22Rv1 (cell line): ENCODE measurements around the gene REG3G.

Experiments used
- H3K27ac ChIP-seq: fragments of 450-650 bp; 2 replicates; pipeline ENCODE4 v1.5.1; 2017
- ZFX ChIP-seq: fragments of 450-650 bp; IDR thresholded peaks from 2 replicates; pipeline ENCODE4 v1.6.1; 2017; ENCODE audit warnings: antibody characterized with exemption, borderline replicate concordance
- TF ChIP-seq, protein P1 (sequence below): fragments of 450-650 bp; IDR thresholded peaks from 2 replicates; pipeline ENCODE4 v1.5.1; 2017; ENCODE audit warnings: mild to moderate bottlenecking

REG3G gene

DNA sequence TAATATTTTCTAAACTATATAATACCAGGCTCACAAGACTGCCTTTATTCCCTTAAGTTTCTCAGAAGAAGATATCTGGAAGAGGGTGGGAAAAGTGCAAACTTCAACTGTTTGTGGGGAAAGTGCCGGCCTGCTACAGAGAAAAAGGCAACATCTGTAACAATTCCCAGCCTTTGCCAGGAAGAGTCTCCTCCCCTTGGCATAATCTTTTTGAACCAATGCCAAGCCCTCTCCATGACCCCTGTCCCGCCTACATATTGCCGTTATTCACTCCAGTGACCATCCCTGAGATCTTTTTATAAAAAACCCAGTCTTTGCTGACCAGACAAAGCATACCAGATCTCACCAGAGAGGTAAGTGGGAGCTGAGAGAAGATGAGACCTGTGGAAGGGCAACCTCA lies at the start of gene REG3G:
Gene REG3G (plus strand): TSS at position 282 of the 400 bp plus-strand sequence. CDS start 392 bp downstream, outside the sequence.
- no peak within 1 kb of the TSS for H3K27ac ChIP-seq
- TF ChIP-seq, protein P1, sequence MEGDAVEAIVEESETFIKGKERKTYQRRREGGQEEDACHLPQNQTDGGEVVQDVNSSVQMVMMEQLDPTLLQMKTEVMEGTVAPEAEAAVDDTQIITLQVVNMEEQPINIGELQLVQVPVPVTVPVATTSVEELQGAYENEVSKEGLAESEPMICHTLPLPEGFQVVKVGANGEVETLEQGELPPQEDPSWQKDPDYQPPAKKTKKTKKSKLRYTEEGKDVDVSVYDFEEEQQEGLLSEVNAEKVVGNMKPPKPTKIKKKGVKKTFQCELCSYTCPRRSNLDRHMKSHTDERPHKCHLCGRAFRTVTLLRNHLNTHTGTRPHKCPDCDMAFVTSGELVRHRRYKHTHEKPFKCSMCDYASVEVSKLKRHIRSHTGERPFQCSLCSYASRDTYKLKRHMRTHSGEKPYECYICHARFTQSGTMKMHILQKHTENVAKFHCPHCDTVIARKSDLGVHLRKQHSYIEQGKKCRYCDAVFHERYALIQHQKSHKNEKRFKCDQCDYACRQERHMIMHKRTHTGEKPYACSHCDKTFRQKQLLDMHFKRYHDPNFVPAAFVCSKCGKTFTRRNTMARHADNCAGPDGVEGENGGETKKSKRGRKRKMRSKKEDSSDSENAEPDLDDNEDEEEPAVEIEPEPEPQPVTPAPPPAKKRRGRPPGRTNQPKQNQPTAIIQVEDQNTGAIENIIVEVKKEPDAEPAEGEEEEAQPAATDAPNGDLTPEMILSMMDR = no peak
- no peak for TF ChIP-seq ZFX

DNA sequence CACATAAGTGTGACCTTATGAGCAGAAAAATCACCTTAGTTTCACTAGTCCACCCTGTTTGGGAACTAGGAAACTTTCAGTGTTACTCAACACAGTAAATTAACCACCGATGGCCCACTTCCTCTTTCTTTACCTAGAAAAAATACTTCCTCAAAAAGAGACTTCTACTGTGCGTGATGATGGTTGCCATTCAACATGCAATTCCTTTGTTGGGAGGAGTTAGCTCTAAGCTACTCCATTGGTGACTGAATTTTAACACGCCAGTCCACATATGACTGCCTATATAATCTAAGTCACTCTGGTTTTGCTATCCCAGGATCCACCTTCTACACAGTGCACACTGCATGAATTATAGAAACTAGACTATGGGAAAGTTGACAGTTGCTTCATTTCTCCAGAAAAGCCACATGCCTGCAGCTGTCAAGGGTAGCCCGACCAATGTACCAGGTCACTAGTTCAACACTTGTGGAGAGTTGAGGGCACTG lies 47.8 kb upstream of the REG3G start:
- no peak overlapping the region for H3K27ac ChIP-seq
- TF ChIP-seq, protein P1 = no peak
- no peak for TF ChIP-seq ZFX

DNA sequence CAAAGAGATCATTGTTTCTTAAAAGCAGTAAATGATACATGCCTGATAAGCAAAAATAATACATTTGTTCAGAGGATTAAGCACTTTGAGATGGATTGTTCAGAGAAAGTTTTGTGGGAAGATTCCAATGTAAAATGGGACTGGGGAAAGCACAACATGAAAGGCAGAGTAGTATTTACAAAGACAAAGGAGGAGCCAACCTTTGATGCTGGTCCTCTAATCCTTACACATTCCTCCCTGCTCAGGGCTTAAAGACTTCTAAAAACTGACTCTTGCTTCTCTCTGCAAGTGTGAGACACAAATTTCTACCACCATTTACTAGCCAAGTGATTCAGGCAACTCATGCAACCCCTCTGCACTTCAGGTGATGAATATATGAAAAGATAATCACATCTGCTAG lies 47.2 kb upstream of the REG3G start:
- H3K27ac ChIP-seq = no peak overlapping the region
- TF ChIP-seq ZFX = no peak
- TF ChIP-seq, protein P1 = no peak

DNA sequence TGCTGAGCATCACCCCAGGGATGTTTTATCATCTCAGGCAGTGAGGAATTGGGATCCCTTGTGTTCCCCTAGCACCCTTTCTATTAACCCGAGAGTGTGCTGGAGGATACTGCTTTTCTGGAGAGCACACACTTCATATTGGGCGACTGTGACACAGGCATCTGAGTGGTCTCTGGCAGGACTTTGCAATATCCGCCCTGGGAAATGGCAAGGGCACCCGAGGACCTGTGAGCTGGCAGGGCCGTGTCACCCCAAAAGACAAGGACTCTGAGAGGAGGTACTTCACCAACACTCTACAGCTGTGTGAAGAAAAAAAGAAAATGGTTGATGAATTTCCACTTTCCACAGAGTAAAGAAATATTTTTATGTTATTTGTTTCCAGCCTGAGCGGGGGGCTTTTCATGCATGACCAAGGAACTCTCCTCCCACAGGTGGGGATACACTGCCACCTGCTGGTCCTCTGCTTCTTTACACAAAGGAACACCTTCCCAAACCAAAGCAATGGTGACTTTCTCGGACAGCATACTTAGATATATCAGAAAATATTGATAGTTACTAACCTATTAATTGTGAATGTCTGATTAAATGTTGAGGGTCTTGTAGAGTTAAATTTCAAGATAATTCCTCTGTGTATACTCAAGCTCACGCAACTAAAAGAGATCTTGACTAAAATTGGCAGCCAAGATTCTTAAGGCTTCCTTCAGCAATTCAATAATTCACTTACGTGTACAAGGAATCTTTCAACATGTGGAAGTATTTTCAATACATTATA lies 45.9 kb upstream of the REG3G start:
- no peak overlapping the region for H3K27ac ChIP-seq
- TF ChIP-seq, protein P1 = peak; percentile 93
- TF ChIP-seq ZFX = no peak

DNA sequence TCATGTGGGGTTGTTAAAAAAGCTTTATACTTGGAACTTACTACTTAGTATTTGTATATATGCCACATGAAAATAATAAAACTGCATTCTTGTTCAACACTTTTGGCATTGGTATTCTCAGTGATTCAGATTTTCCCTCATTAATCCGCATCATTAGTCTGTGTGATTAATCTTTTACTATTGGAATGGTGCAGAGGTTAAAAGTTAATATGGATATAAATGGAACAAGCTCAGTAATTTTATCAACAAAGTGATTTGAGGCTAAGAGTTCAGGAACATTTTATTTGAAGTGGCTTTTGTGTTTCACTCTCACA lies 45.4 kb upstream of the REG3G start:
- TF ChIP-seq ZFX = no peak
- TF ChIP-seq, protein P1 = no peak
- H3K27ac ChIP-seq = no peak overlapping the region

DNA sequence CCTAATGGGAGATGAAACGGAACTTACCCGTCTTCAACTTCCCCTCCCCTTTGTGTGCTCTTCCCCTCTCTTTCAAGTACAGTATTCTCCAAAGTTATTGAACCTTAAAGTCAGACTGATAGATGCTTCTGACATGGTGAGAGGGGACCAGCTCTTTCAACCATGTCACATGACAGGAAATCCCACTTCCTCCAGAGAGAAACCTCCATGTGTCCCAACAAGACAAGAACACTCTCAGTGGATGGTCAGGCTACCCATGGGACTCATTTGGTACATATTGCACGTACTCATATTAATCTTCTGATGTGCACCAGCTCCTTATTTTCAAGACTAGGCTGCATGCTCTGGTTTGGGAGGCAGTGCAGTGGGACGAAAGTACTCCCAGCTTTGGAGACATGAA lies 44.6 kb upstream of the REG3G start:
- TF ChIP-seq ZFX = no peak
- TF ChIP-seq, protein P1 = no peak
- no peak overlapping the region for H3K27ac ChIP-seq

DNA sequence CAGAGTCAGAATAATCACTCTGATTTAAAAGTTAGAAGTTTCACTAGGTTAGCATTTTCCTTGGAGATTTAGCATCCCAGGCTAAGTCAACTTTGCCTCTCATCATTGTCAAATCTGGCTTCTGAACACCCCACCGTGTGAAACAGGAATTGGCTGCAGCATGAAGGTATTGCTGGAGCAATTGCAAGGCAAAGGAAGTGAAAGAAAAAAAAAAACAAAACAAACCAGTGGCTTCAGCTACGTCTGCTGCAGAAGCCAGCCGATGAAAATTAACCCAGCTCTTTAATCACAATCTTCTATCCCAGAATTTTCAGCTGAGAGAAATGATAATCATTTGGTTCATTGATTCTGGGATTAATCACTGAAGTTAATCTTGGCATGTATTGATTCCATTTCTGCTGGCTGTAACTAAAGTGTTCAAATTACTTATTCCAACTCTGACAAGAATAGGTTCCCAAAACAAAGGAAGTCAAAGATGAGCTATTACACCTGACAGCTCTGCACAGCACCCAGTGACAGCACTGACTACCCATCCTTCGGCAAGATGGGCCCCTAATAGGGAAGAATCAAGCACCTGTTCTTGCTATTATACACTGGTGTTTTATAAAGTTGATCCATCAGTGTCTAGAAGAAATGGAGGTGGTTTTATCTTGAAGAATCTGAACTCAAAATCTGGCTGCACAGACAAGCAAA lies 42.7 kb upstream of the REG3G start:
- TF ChIP-seq ZFX = no peak
- TF ChIP-seq, protein P1 = no peak
- H3K27ac ChIP-seq = no peak overlapping the region
